ENCODE measurements around the gene NINJ2.

DNA sequence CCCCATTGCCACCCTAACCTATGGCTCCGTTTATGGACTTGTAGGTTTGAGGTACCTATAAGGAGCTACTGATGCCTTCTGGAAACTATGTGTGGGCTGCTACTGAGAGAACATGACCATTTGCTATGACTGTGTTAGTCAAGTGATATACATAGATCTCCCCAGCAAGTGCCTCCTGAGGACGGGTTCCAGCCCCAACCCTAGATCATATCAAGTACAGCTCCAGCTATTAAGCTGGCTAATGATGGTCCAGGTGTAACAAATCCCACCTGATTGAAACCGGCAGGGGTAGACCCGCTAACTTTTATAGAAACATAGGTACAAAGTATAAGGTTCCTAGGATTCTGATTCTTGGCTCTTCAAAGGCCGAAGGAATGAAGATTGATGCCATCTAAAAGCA lies 23.7 kb downstream of the NINJ2 start:
- TF ChIP-seq CTCF (IDR thresholded peaks at IDR 0.05 in 8 of 11, conservative IDR thresholded peaks at IDR 0.05 in 3 of 11) (no peak), POLR2A (IDR thresholded peaks at IDR 0.05) (no peak), POLR2AphosphoS5 (IDR thresholded peaks at IDR 0.05) (no peak)
